ENCODE results near the gene HDX.

The HDX gene

DNA sequence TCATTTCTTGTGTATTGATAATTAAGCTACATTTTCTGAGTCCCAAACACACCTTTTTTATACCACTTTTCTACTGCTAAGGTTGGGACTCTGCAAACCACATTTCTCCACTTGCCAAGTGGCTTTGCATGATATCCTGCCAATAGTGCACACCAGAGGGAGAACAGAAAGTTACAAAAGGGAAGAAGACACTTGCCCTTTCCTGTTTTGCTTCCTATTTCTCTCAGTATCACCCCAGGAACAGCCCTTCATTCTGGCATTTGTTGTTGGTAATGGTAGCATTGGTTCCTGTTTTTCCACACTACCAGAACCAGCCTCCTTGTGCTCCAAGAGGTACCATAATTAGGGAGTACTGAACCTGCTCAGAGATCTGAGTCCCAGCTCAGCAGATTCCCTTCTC lies 87.1 kb downstream of the HDX start:
- TF ChIP-seq, protein P1, sequence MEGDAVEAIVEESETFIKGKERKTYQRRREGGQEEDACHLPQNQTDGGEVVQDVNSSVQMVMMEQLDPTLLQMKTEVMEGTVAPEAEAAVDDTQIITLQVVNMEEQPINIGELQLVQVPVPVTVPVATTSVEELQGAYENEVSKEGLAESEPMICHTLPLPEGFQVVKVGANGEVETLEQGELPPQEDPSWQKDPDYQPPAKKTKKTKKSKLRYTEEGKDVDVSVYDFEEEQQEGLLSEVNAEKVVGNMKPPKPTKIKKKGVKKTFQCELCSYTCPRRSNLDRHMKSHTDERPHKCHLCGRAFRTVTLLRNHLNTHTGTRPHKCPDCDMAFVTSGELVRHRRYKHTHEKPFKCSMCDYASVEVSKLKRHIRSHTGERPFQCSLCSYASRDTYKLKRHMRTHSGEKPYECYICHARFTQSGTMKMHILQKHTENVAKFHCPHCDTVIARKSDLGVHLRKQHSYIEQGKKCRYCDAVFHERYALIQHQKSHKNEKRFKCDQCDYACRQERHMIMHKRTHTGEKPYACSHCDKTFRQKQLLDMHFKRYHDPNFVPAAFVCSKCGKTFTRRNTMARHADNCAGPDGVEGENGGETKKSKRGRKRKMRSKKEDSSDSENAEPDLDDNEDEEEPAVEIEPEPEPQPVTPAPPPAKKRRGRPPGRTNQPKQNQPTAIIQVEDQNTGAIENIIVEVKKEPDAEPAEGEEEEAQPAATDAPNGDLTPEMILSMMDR (IDR thresholded peaks at IDR 0.05; ENCODE audit: control insufficient read depth, insufficient read depth, low read depth, low read length, missing control alignments) = no peak
- no peak for DNase-seq (ENCODE audit: low read depth)
- H3K4me3 ChIP-seq (ENCODE audit: control insufficient read depth, low read depth, low read length) = no peak overlapping the region

DNA sequence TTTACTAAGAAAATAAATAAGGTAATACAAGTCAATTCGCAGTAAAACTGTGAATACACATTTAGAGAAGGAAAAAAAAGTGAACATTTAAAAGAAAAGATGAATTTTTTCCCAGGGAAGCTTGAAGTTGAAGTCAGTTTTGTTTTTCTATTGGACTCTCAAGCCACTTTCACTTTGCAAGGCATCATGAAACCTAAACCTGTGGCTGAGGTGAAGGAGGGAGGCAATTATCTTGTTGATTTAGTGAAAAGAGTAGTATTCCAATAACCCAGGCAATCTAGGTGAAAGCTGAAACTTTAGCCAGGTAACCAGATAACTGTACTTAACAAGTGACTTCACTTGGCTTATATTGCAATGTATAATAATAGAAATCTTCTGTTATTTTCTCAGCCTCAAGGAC lies 138.6 kb downstream of the HDX start:
- DNase-seq (ENCODE audit: low read depth) = no peak
- TF ChIP-seq, protein P1 (IDR thresholded peaks at IDR 0.05; ENCODE audit: control insufficient read depth, insufficient read depth, low read depth, low read length, missing control alignments) = no peak
- no peak overlapping the region for H3K4me3 ChIP-seq (ENCODE audit: control insufficient read depth, low read depth, low read length)

DNA sequence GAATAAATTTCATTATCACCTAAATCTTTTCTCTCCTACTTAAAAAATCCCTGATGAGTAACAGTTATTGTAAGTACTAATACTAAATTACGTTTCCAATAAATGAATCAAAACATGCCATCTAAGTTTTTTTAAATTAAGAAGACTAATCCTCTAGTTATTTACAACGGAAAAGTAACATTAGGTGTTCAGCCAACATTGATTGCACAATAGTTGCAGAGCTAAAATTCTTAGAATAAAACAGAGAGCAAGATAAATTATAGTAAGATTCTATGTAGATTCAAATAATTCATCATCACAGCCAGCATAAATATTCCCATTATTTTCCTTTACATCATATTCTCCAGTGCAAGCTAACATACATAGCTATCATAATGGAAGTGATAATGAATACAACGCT lies 139.2 kb downstream of the HDX start:
- TF ChIP-seq, protein P1 (IDR thresholded peaks at IDR 0.05; ENCODE audit: control insufficient read depth, insufficient read depth, low read depth, low read length, missing control alignments) = no peak
- no peak overlapping the region for H3K4me3 ChIP-seq (ENCODE audit: control insufficient read depth, low read depth, low read length)
- no peak for DNase-seq (ENCODE audit: low read depth)

DNA sequence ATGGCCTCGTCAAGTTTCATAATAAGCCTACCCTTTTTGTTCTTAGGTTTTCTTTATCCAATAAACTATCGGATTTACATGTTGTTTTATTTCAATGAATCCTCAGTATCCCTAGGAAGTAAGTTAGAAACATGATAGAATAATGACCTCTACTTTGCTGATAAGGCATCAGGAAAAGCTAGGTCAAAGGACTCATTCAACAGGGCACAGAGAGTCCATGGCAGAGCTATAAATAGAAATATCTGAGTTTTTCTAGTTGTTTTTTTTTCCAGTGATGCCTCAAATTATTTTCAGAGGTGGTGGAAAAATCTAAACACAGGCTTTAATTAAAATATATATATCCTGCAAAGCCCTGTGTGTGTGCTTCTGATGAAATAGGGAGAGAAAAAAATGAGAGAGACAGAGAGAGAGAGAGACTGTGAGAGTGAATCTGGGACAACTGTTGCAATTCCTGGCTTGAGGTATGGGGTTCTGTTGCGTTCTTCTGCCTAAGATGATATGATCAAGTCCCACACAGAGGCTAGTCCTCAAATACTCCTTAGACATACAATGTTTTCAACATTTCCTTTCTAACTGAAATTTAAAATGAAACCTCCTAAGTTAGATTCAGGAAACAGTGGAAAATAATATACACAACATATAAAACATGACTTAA lies 139.9 kb downstream of the HDX start:
- TF ChIP-seq, protein P1 (IDR thresholded peaks at IDR 0.05; ENCODE audit: control insufficient read depth, insufficient read depth, low read depth, low read length, missing control alignments) = no peak
- no peak for DNase-seq (ENCODE audit: low read depth)
- H3K4me3 ChIP-seq (ENCODE audit: control insufficient read depth, low read depth, low read length) = no peak overlapping the region

DNA sequence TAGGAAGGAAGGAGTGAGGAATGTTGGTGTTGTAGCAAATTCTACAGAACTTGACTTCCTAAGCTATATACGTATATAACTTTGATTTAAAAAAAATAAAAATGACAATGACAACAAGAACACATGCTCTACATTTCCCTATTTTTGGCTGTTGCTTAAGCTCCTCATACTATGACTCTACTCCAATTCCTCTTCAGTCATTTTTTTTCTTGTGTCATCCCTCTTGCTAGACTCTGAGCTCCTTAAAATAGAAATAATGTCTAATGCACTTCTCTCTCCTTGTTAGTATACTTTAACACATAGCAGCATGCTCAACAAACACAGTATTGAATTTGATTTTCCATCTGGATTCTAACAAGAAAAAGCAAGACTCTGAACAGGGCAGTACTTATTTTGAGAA lies 144.0 kb downstream of the HDX start:
- no peak for DNase-seq (ENCODE audit: low read depth)
- H3K4me3 ChIP-seq (ENCODE audit: control insufficient read depth, low read depth, low read length) = no peak overlapping the region
- TF ChIP-seq, protein P1 (IDR thresholded peaks at IDR 0.05; ENCODE audit: control insufficient read depth, insufficient read depth, low read depth, low read length, missing control alignments) = no peak

DNA sequence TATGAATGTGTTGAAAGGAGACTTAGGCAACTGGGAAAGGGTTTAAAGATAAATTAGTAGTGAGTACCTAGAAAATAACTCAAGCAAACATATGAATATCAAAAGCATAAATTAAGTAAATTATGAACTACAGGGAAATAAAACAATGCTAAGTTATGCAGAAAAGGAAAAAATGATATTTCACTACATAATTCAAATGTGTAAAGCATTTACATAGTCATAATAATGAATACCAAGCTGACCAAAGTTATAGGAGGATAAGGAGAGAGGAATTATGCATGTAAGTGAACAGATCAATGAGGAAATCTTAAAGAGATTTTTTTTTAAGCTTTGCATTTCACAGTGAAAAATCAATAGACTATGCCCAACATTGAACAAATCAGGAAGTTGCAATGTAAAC lies 145.0 kb downstream of the HDX start:
- DNase-seq (ENCODE audit: low read depth) = no peak
- TF ChIP-seq, protein P1 (IDR thresholded peaks at IDR 0.05; ENCODE audit: control insufficient read depth, insufficient read depth, low read depth, low read length, missing control alignments) = no peak
- H3K4me3 ChIP-seq (ENCODE audit: control insufficient read depth, low read depth, low read length) = no peak overlapping the region
